ENCODE measurements around the gene MRAS. TPM values are rescaled to one million over a fixed set of nuclear protein-coding genes. Genes with fewer than 3 reads are reported as not detected.

Gene MRAS
- total and polyA plus RNA-seq, 3 donors from 2014 or later: 21.7 to 35.7 (median 27.6) TPM

- Histone ChIP-seq H3K4me3 (no peak overlapping the region), H3K4me1 (peaks cover 12% of the 10 kb centered on the region), H3K27me3 (no peaks in the 10 kb centered on the region), H3K36me3 (ENCODE audit: low read depth, missing control alignments) (no peaks in the 10 kb centered on the region), H3K9me3 (no peaks in the 10 kb centered on the region), H3K27ac (no peak overlapping the region)
- no peak for DNase-seq
- no peak for TF ChIP-seq CTCF (IDR thresholded peaks at IDR 0.05)
- TF ChIP-seq POLR2A (IDR thresholded peaks at IDR 0.05): no peak
- 86 to 92% methylated on average over 4 of the region's 4 CpGs for WGBS, 2 donors
- intact Hi-C loops (cut with DNase I; ENCODE audit: low total_unique reads): no loop called here
These were observed 11.9 kb upstream of the MRAS start for GRCh38 chr3:138336454-138336999.

- H3K27me3 ChIP-seq: no peaks in the 10 kb centered on the region
- no peaks in the 10 kb centered on the region for H3K36me3 ChIP-seq (ENCODE audit: low read depth, missing control alignments)
- no peak overlapping the region for H3K4me3 ChIP-seq
- no peaks in the 10 kb centered on the region for H3K9me3 ChIP-seq
- 57 to 62% methylated on average over 5 of the region's 5 CpGs for WGBS, 2 donors
- H3K27ac ChIP-seq: peak overlapping the region in 1 of 2 donors; percentile 45
- peak; percentile 50 for DNase-seq
- peaks cover 12% of the 10 kb centered on the region for H3K4me1 ChIP-seq
- TF ChIP-seq CTCF (IDR thresholded peaks at IDR 0.05) (no peak), POLR2A (IDR thresholded peaks at IDR 0.05) (no peak)
- intact Hi-C loops (cut with DNase I; ENCODE audit: low total_unique reads): no loop called here
These were observed 10.1 kb upstream of the MRAS start for GRCh38 chr3:138338244-138338643.

- no peaks in the 10 kb centered on the region for H3K36me3 ChIP-seq (ENCODE audit: low read depth, missing control alignments)
- no peaks in the 10 kb centered on the region for H3K9me3 ChIP-seq
- H3K27me3 ChIP-seq: no peaks in the 10 kb centered on the region
- no peak for TF ChIP-seq CTCF (IDR thresholded peaks at IDR 0.05)
- TF ChIP-seq POLR2A (IDR thresholded peaks at IDR 0.05): no peak
- no peak overlapping the region for H3K4me3 ChIP-seq
- peaks cover 12% of the 10 kb centered on the region for H3K4me1 ChIP-seq
- DNase-seq: peak; percentile 27
- 57 to 84% methylated on average over 5 of the region's 5 CpGs for WGBS, 2 donors
- intact Hi-C loops (cut with DNase I; ENCODE audit: low total_unique reads): no loop called here
- H3K27ac ChIP-seq: peak overlapping the region in 1 of 2 donors; percentile 45
These were observed 9.6 kb upstream of the MRAS start for GRCh38 chr3:138338811-138339210.

GRCh38 chr3:138340511-138340910 is 7.9 kb upstream of the MRAS start:
- intact Hi-C loops (cut with DNase I; ENCODE audit: low total_unique reads): loop anchor here (10.0 kb wide), 1 partner anchor 64 kb away; no protein-coding TSS in a partner anchor

More at GRCh38 chr3:138340511-138340910, 7.9 kb upstream of the MRAS start:
- H3K9me3 ChIP-seq: no peaks in the 10 kb centered on the region
- TF ChIP-seq CTCF (IDR thresholded peaks at IDR 0.05) (no peak), POLR2A (IDR thresholded peaks at IDR 0.05) (no peak)
- no peaks in the 10 kb centered on the region for H3K36me3 ChIP-seq (ENCODE audit: low read depth, missing control alignments)
- no peaks in the 10 kb centered on the region for H3K27me3 ChIP-seq
- no peak for DNase-seq
- no peak overlapping the region for H3K4me3 ChIP-seq
- no peak overlapping the region for H3K27ac ChIP-seq
- peaks cover 12% of the 10 kb centered on the region for H3K4me1 ChIP-seq
- 92 to 94% methylated on average over 5 of the region's 5 CpGs for WGBS, 2 donors

Measured in testis (tissue), 3 donors.